SK-N-MC (cell line): Measurements from ENCODE around the gene ACMSD.

ENCODE experiments used
- EZH2 ChIP-seq: fragments of 200-600 bp; sonication (generic); IDR thresholded peaks from one replicate; pipeline ENCODE4 v1.6.1; 2017; ENCODE audit warnings: antibody characterized with exemption
- FOXP2 ChIP-seq: optimal IDR thresholded peaks from 2 replicates; pipeline ENCODE3; 2011; ENCODE audit warnings: mild to moderate bottlenecking, moderate library complexity; ENCODE audit not compliant: insufficient read depth; ENCODE audit errors: extremely low read length, control extremely low read depth
- POLR2AphosphoS5 ChIP-seq: IDR thresholded peaks from 2 replicates; pipeline ENCODE4 v1.6.1; 2012; ENCODE audit warnings: mild to moderate bottlenecking, low read depth, low read length, borderline replicate concordance

DNA sequence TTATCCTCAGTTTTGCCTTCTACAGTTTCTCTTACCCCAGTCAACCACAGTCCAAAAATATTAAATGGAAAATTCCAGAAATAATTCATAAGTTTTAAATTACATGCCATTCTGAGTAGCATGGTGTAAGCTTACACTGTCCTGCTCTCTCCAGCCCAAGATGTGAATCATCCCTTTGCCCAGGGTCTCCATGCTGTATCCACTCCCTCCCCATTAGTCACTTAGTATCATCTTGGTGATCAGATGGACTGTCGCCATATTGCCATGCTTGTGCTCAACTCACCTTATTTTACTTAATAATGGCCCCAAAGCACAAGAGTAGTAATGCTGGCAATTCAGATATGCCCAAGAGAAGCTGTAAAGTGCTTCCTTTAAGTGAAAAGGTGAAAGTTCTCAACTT, 61.7 kb downstream of the ACMSD start:
- TF ChIP-seq EZH2 (no peak), POLR2AphosphoS5 (no peak), FOXP2 (no peak)
